Central memory CD8-positive, alpha-beta T cell (primary cell): Measurements from ENCODE around the gene KRT6A.

ENCODE experiments used
- ATAC-seq: fragments of 150-1000 bp; cut with Tn5 transposase; replicated peaks from 2 replicates; pipeline ENCODE4 v1.10.0; 2022; ENCODE audit warnings: mild to moderate bottlenecking, moderate FRiP score, moderate number of reproducible peaks; ENCODE audit not compliant: poor library complexity, severe bottlenecking; ENCODE audit errors: extremely low read depth
- DNase-seq, 2 donors: peaks; one replicate each; pipeline ENCODE4 v3.0.0; 2021; ENCODE audit warnings: low spot score in 2 of 2
- H3K27ac Mint-ChIP-seq: one replicate; pipeline ENCODE4 v1.8.0; 2022; ENCODE audit warnings: low read depth, mild to moderate bottlenecking, moderate library complexity, mixed read lengths
- H3K27me3 Mint-ChIP-seq: one replicate; pipeline ENCODE4 v1.8.0; 2022; ENCODE audit warnings: mixed read lengths
- H3K36me3 Mint-ChIP-seq: one replicate; pipeline ENCODE4 v1.8.0; 2022; ENCODE audit warnings: mild to moderate bottlenecking, moderate library complexity, mixed read lengths; ENCODE audit not compliant: insufficient read depth
- H3K4me1 Mint-ChIP-seq: one replicate; pipeline ENCODE4 v1.8.0; 2022; ENCODE audit warnings: mixed read lengths
- H3K4me3 Mint-ChIP-seq: one replicate; pipeline ENCODE4 v1.8.0; 2022; ENCODE audit warnings: mild to moderate bottlenecking, moderate library complexity, mixed read lengths
- H3K9me3 Mint-ChIP-seq: one replicate; pipeline ENCODE4 v1.8.0; 2022; ENCODE audit warnings: mixed read lengths

KRT6A gene

GRCh38 chr12:52440821-52441319 lies 52.2 kb downstream of the KRT6A start:
- H3K4me3 Mint-ChIP-seq: no peak overlapping the region
- H3K4me1 Mint-ChIP-seq: no peaks in the 10 kb centered on the region
- DNase-seq (no peak), ATAC-seq (no peak)
- no peaks in the 10 kb centered on the region for H3K9me3 Mint-ChIP-seq
- no peaks in the 10 kb centered on the region for H3K36me3 Mint-ChIP-seq
- H3K27ac Mint-ChIP-seq: no peak overlapping the region
- peaks cover 63% of the 10 kb centered on the region for H3K27me3 Mint-ChIP-seq

GRCh38 chr12:52439845-52440244 lies 53.2 kb downstream of the KRT6A start:
- Mint-ChIP-seq H3K27ac (no peak overlapping the region), H3K27me3 (peaks cover 74% of the 10 kb centered on the region), H3K4me1 (no peaks in the 10 kb centered on the region), H3K36me3 (no peaks in the 10 kb centered on the region), H3K9me3 (no peaks in the 10 kb centered on the region), H3K4me3 (no peak overlapping the region)
- no peak for ATAC-seq
- DNase-seq: no peak

GRCh38 chr12:52439420-52439819 lies 53.6 kb downstream of the KRT6A start:
- DNase-seq (no peak), ATAC-seq (no peak)
- Mint-ChIP-seq H3K27me3 (peaks cover 78% of the 10 kb centered on the region), H3K36me3 (no peaks in the 10 kb centered on the region), H3K27ac (no peak overlapping the region), H3K4me1 (no peaks in the 10 kb centered on the region), H3K4me3 (no peak overlapping the region), H3K9me3 (no peaks in the 10 kb centered on the region)

- no peak for ATAC-seq
- Mint-ChIP-seq H3K36me3 (no peaks in the 10 kb centered on the region), H3K9me3 (no peaks in the 10 kb centered on the region), H3K4me3 (no peak overlapping the region), H3K27me3 (peaks cover 82% of the 10 kb centered on the region), H3K27ac (no peak overlapping the region), H3K4me1 (no peaks in the 10 kb centered on the region)
- DNase-seq: no peak
Measured at GRCh38 chr12:52438305-52439301, 54.5 kb downstream of the KRT6A start.

GRCh38 chr12:52437508-52437907 lies 55.5 kb downstream of the KRT6A start:
- no peak for DNase-seq
- Mint-ChIP-seq H3K9me3 (no peaks in the 10 kb centered on the region), H3K27me3 (peaks cover 82% of the 10 kb centered on the region)

More at GRCh38 chr12:52437508-52437907, 55.5 kb downstream of the KRT6A start:
- Mint-ChIP-seq H3K4me1 (no peaks in the 10 kb centered on the region), H3K27ac (no peak overlapping the region), H3K4me3 (no peak overlapping the region), H3K36me3 (no peaks in the 10 kb centered on the region)
- no peak for ATAC-seq
